Activated T-helper 1 cell treated with Interleukin-2 at 50 U/mL for 16 hours (primary cell): ENCODE data around the gene B9D1.

Source experiments
- DNase-seq: peaks from one replicate; pipeline ENCODE4 v3.0.0-alpha.2; 2020; ENCODE audit warnings: low read depth

Gene B9D1, protein sequence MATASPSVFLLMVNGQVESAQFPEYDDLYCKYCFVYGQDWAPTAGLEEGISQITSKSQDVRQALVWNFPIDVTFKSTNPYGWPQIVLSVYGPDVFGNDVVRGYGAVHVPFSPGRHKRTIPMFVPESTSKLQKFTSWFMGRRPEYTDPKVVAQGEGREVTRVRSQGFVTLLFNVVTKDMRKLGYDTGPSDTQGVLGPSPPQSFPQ

DNA sequence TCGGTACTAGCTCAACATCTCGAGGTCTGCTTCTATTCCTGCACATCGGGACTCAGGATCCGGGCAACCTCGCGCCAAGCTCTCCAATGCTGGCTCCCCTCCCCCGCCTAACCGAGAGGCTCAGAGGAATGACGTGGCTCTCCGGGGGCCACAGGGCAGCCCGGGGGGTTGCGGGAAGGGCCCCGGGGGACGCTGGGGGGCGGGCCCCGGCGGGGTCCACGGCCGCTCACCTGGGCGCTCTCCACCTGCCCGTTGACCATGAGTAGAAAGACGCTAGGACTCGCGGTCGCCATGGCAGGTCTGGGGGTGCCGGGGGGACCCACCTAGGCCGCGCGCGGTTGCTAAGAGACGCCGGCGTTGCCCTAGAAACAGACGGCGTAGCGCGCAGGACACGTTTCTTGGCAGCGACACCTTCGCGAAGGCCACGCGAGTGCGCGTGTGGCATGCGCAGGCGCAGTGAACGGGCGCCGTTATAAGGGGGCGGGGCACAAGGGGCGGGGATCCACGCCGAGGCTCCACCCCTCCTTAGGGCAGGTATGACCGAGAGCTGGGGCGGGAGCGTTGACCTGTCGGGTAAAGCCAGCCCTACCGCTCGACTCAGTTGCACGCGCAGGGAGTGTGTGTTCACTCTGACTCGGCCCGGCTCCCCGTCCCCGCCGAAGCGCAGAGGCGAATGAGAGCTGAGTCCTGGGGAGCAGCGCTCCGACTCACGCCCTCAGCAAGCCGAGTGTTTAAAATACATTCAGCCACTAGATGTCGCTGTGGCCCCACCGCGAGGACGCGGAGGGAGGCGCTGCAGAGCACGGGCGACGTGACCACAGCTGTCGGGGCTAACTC is at the start of gene B9D1:
B9D1 (minus strand) TSS at position 447 of the 837 bp plus-strand sequence; CDS start at position 293, 154 bp downstream.
- DNase-seq, result peak; percentile 93

DNA sequence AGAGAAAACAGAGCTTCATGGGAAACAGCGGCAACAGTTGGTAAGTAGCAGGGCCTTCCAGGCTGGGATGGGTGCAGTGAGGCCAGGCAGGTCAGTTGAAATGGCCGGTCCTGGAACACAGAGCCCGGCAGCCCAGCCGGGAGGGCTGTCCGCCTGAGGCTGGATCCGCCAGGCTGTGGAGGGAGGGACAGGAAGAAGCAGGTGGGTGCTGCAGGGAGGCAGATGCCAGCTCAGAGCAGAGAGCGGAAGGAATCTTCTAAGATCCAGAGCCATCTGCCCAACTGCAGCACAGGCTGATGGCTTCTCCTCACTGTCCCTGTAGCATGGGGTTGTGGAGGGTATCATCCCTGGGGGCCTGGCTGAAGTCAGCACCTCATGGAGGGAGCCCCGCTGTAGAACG is 49.1 kb upstream of the B9D1 start:
- no peak for DNase-seq

DNA sequence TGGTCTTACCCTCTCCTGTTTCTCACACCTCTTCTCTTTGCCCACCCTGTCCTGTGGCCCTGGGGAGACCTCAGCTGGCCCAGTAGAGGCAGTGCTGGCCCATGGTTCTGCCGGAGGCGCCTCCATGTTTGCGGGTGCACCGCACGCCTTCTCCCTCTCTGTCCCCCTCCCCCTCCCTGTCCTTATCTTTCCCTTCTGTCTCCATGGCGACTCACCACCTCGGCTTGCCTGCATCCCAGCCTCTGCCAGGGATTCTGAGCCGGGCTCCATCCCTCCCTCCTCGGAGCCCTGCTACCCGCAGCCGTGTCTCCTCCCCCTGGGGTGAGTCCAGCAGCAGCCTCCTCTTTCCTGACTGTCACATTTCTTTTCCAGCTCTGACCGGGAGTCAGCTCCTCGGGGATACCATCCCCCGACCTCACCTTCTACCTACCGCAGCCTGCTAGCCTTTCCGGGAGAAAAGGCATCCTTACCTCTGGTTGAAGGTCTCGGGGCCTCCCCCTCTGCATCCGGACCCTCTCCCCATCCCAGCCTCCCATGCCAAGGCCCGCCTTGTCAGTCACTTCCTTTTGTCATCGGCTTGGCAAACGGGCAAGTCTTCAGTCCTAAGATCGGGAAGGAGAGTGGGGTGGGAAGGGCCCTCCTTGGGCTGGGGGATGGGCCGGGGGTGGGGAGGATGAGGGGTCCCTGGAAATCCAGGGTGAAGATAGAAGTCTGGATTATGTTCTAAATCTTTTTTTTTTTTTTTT is 48.5 kb upstream of the B9D1 start, which contains the start of gene RNF112:
RNF112 (plus strand) TSS at position 358 of the 746 bp plus-strand sequence; CDS start at position 535, 177 bp downstream.
- DNase-seq, result no peak

DNA sequence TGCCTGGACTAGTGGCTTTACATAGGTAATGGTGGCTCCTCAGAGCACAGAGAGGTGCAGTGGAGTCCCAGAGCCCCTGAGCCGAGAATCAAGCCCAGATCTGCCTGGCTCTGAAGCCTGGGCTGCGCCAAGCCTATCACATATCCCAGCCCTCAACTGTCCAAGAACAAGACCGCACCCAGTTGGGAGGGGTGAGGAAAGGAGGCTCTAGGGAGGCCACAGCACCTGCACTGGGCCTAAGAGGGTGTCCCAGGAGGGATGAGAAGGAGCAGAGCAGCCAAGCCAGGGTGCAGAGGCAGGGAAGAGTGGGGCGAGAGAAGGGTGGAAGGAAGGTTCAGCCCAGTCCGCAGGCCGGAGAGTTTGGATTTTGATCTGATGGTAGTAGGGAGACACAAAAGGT is 47.6 kb upstream of the B9D1 start:
- DNase-seq, result no peak

DNA sequence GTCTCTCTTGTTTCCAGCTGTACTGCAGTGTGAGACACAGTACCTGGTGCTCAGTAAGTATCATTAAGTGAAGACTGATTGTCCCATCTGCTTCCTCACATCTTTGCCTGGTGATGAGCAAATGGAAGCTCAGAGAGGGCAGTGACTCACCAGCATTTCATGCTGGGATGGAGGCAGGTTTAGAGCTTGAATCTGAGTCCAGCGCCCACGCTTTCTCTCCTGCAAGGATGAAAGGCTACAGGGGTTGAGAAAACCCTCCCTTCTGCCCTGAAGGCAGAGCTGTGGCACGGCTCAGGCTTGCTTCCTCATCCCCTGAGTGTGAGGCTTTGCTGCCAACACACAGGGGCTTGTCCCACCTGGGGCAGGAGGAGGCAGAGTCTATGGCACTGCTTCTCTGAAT is 47.0 kb upstream of the B9D1 start:
- DNase-seq, result no peak

DNA sequence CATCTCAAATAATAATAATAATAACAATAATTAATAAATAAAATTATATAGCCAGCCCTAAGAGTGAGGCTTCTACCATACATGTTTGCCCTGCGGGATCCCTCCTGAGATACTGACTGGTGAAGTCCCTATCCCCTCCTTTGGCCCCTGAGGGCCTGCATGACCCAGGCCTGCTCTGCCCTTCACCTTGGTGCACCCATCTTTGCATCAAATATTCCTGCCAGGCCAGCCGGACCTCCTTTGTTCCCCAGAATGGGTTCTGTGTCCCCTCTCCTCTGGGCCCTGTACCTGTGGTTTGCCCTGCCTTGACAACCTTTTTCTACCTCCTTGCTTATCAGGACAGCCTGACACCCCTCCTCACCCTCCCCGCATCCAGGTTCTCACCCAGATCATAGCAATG is 46.5 kb upstream of the B9D1 start:
- DNase-seq, result no peak

DNA sequence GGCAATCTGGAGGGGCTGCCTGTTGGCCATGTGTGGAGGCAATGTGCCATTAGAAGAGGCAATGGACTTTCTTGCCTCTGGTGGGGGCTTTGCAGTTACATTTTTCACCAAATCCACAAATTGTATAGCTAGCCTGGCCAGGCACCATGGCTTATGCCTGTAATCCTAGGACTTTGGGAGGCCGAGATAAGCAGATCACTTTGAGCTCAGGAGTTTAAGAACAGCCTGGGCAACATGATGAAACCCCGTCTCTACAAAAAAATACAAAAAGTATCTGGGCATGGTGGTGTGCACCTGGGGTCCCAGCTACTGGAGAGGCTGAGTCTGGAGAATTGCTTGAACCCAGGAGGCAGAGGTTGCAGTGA is 45.8 kb upstream of the B9D1 start:
- no peak for DNase-seq

DNA sequence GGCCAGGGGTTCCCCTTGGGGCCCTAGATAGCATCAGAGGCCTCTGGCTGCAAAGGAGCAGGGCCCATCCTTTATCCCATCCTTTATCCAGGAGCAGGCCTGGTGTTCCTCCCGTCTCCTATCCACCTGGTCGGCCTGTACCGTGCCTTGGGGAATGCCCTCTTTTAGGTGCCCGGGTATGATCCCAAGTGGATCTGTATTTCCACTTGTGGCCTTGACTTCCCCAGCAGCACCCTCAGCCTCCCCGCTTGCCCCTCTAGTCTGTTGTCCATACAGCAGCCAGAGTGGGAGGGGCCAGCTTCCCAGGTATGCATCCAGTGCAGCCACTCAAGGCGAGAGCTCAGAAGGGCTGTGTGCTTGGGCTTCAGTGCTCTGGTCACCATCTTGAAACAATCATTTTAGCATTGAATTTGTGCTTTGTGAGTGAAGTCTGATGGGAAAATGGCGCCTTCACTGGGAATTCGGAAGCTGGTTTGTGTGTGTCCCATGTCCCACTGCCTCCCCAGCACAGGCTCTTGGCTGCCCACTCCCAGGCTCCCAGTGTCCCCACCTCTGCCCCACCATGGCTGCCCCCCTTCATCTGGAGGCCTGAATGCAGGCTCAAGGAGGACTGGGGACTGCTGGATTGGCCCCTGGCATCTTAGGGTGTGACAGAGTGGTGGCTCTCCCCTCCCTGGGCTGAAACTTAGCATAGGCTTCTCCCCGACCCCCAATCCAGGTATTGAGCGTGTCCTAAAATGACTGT is 45.2 kb upstream of the B9D1 start:
- no peak for DNase-seq

DNA sequence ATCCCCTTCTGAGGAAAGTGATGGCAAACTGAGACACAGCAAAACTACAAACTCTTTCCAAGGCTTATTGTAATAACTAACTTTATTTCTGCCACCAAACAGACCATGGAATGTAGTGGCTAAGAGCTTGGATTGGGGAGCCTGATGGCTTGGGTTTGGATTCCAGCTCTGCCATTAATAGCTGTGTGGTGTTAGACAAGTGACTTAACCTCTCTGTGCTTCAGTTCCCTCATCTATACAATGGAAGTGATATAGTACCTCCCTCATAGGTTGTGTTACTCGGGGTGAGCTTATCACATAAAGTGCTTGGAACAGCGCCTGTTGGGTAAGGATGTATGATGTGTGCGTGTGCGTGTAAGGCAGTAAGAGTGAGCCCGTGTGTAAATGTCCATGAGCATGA is 42.6 kb upstream of the B9D1 start:
- no peak for DNase-seq

DNA sequence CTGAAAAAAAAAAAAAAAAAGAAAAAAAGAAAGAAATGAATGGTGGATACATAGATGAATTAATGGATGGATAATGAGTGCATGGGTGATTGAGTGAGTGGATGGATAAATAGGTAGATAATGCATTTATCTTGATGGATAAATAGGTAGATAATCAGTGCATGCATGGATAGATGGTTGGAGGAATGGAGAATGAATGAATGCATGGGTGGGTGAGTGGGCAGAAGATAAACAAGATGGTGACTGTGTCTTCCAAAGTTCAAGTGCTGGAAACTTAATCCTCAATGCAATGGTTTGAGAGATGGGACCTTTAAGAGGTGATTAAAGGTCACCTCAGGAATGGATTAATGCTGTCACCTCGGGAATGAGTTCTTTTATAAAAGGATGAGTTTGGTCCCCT is 41.7 kb upstream of the B9D1 start:
- DNase-seq, result no peak

DNA sequence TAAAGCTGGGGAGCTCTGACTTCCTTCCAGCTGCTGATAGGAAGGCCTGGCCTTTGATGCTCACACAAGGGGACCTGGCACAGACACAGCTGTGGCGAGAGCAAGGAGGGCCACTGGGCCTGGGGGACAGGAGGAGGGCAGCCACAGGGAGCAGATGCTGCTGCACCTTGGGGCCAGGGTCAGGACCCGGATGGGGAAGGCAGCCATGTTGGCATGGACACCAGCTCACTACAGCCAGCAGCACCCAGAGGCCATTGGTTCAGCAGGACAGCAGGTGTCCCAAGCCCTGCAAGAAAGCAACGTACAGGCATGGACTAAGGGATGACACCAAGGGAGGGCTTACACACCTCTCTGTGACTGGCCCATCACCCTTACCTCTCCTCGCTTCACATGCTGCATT is 40.5 kb upstream of the B9D1 start:
- DNase-seq, result no peak

DNA sequence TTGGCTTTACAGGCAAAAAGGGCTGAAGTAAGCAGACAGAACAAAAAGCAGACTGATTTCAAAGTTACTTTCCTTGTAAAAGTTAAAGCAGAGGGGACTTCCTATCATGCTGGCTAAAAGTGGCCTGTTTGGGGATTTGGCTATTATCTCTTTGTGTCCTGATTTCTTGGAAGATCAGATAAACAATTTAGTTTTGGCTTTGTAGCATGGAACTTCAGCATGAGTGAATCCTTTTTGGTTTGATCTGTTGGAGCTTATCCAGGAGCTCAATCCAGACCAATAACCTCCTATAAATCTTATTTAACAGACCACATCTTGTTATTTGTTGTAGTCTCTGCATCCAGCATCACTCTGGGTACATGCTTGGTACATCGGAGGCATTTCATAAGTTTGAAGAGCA is 39.6 kb upstream of the B9D1 start:
- DNase-seq, result no peak

DNA sequence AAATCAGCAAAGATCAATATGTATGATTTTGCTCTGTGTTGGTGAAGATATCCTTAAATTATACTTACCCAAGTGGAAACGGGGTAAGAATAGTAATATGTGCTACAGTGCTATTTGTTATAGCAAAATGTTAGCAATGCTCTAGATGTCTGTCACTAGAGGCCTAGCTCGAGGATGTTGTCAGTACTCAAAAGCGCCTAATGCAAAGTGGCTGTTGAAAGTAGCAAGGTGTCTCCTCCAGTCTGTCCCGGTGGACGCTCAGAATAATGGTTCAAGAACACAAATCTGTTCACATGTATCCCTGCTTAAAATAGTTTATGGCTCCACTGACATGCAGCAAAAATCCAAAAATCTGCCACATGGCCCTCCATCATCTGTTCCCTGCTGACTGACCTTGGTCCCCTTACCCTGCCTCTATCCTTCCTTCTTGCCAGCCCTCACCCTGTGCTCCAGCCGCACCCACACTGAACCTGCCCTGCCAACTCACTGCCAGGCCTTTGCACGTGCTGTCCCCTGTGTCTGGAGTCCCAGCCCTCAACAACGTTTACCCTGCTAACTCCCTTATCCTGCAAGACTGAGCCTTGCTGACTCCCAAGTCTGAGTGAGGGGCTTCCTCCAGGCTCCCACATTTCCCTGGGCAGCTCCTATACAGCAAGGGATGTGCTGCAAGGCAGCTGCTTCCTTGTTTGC is 38.9 kb upstream of the B9D1 start:
- no peak for DNase-seq

DNA sequence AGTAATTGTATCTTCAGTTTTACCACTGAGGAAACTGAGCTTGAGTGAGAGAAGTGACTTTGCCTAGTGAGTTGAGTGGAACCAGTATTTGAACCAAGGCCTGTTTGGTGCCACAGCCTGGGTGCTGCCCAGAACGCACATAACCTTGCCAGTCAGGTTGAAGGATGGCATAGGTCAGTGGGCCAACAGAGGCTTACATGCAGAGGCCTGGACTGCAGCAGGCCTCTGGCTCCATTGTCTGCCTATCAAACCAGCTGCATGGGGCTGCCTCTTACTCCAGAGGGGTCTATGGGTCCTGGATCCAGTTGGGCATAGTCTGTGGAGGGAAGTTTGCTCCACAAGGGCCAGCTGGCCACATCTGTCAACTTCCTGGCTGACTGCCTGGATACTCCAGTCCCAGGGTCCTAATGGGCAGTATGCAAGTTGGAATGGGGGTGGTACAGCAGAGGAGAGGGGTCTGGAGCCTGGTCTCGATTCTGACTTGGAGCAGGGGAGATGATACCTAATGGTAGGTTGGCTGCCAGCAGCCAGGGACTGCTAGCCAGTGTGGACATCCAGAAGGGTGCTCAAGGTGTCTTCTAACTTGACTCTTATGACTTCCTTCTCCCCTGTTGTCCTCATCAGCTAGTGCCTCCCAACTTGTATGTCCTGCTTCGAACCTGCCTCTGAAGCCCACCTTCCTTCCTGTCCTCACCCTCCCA is 37.4 kb upstream of the B9D1 start:
- DNase-seq, result no peak

DNA sequence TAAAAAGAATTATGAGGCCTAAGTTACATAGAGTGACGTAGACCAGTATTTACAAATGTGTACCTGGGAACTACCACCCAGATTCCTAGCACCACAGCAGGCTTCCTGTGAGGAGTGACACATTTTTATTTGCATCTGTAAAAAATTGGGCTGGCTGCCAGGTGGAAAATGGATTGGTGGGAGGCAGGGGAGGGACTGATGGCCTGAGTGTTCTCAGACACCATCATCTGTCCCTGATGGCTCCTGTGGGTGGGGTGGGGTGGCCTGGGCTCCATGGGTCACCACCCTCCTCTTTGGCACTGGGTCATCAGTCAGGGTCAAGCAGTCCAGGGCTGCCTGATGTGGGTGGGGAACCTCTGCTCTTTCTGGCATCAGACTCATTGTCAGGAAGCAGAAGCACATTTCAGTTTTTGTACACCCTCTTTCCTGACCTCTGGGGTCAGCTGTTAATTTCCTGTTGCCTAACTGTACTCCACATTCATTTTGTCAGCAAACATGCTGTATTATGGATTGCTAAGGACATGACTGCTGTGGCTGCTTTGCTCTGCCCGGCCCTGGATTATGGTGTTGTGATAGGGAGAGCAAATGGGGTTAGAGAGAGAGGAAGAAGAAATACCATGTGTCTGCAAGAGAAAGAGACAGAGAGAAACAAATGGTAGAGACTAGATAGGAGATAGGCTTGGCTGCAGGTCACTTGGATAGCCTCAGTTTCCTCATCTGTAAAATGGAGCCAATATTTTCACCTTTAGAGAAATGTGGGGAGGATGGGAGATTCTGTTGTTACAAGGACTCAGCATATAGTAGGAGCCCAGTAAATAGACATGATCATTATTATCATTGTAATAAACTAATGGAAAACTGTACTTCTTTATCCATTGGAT is 36.0 kb upstream of the B9D1 start:
- no peak for DNase-seq

DNA sequence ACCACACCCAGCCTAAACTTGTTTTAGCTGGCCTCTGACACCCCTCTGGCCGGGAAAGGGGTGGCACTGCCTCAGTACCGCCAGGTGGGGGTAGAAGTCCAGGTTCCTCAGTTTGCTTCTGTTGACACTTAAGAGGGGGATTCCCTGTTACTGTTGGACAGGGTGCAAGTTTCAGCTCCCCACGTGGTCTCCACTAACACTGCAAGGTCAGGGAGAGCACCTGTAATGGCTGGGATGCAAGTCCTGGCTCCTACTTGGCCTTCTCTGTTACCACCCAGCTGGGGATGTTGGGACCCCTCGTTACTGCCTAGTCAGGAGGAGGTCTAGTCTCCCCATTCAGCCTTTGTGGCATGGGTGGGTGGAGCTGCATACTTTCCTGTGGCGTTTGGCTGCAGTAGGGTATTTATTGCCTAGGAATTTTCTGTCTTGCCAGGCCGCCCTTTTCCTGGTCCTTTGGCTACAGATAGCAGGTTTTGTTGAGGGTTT is 35.1 kb upstream of the B9D1 start:
- no peak for DNase-seq

DNA sequence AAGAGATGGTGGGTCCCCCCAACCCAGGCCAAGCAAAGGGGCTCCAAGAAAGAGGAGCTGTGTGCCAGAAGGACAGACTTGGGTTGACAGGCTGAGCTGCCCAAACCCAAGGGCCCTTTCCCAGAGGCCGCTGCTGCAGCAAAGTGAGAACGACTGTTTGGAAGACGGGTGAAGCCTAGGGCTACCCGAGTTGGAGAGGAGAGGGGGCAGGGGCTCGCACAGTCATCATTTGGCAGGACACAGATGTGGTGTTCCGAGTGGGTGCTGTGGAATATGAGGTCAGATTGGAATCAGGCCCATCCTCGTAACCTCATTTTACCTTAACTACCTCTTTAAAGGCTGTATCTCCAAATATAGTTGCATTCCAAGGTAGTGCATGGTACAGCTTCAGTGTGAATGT is 29.8 kb upstream of the B9D1 start:
- no peak for DNase-seq

DNA sequence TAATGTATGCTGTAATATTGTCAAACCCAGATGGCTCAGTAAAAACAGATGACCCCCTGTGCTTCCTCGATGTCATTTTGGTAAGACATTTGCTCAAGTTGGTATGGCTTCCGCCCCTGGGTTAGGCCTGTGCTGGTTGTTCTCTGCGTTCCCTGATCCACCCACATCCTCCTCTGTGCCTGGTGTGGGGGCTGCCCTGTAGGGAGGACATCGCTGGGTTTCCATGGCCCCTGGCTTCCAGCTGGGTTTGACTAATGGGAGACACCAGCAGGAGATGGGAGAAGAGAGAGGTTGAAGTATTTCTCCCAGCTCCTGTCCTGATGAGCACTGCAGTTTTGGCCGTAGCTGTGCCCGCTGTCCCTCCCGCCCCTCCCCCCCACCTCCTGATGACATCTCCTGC is 28.9 kb upstream of the B9D1 start:
- no peak for DNase-seq

DNA sequence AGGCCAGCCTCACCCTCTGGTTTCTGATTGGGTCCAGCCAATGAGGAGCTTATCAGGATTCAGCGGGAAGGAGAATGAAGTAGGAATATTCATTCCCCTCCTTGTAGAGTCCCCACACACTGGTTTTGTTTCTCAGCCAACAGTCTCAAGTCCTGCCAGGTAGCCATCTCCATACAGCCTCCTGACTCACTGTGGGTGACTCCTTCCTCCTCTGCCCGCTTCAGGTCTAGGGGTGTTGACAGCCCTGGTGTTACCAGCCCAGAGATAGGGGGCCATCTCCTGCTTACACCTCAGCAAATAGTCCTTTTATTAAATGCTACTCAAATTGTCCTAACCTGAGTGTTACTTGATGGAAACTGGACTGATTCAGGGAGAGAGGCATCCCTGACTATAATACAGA is 28.4 kb upstream of the B9D1 start:
- no peak for DNase-seq
